Hindlimb muscle (tissue), 1 donor: ENCODE data around the gene G2E3. TPM values are rescaled to one million over a fixed set of nuclear protein-coding genes. Genes with fewer than 3 reads are reported as not detected.

Experiments
- DNase-seq: peaks from one replicate; pipeline ENCODE4 v3.0.0-alpha.2; 2013
- polyA plus RNA-seq: library from polyadenylated mRNA; unstranded; fragments of 120-200 nt; gene quantifications from one replicate; pipeline ENCODE4 v1.2.1, GENCODE V29; 2013; ENCODE audit not compliant: insufficient read length

Gene G2E3
- polyA plus RNA-seq, 1 donor, result 15.0 TPM

- DNase-seq, result no peak
These were observed 98.1 kb downstream of the G2E3 start for GRCh38 chr14:30657050-30657449.

GRCh38 chr14:30657606-30658163 is 98.7 kb downstream of the G2E3 start:
- no peak for DNase-seq

- DNase-seq, result no peak
These were observed 99.7 kb downstream of the G2E3 start for GRCh38 chr14:30658645-30659044.

- DNase-seq, result no peak
These were observed 110.6 kb downstream of the G2E3 start for GRCh38 chr14:30669594-30669993.

Other genes with a start within 250 kb of the G2E3 start
- gene SCFD1, start 63.2 kb downstream of the G2E3 start, polyA plus RNA-seq, result 55.3 TPM